Smooth muscle cell of the coronary artery (primary cell): ENCODE data around the gene PACC1. TPM values are rescaled to one million over a fixed set of nuclear protein-coding genes. Genes with fewer than 3 reads are reported as not detected.

ENCODE experiments used
- total RNA-seq: library from RNA; depleted of rRNA; stranded (reverse); fragments of >200 nt; gene quantifications from 2 replicates; pipeline ENCODE4 v1.2.3, GENCODE V29; 2014; ENCODE audit warnings: low replicate concordance

Gene PACC1
- total RNA-seq: 7.7 and 9.7 TPM in 2 replicates

GRCh38 chr1:212414328-212415106 is at the start of gene PACC1:
Gene PACC1 (minus strand): TSS chr1:212414886. CDS start chr1:212414757, 129 bp downstream.

DNA sequence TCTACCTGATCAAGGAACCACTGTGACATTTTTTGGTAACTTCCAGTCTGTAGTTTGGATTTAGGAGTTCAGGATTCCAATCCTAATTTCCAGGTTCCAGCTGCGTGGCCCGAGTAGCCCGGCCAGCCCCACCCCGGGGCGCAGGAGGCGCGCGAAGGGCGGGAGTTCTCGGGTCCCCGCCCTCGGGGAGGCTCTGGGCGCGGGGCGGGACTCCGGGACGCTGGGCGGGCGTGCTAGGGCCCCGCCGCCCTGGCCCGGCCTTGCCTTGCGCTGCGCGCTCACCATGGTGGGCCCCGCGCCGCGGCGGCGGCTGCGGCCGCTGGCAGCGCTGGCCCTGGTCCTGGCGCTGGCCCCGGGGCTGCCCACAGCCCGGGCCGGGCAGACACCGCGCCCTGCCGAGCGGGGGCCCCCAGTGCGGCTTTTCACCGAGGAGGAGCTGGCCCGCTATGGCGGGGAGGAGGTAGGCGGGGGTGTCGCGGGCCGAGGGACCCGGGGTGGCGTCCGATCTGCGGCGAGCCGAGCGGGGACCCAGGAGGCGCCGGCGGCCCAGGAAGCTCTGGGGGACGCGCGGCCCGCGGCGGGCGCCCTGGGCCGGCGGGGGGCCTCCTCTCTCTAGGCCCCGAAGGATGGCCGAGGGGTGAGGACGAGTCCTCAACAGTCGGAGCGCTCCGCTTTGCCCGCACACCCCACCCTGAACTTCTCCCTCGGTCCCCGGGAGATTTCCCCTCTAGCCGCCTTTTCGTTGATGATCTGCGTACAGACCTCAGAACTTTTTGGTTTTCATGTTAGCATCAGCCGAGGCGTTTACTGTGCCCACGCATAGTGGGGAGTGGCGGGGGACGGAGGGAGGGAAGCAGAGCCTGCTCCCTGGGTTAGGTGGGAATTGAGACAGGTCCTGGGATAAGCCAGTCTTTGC is 18.2 kb upstream of the PACC1 start, which contains the start of gene NENF:
Gene NENF, plus strand, starts transcription at position 260 of the 916 bp plus-strand sequence. Its CDS starts 24 bp downstream, at position 284.

Other genes with a start within 250 kb of the PACC1 start
- 9.7 and 13.5 TPM in 2 replicates for gene PPP2R5A, start 129.5 kb downstream of the PACC1 start, total RNA-seq
- gene NENF, start 18.0 kb upstream of the PACC1 start, total RNA-seq: 38.0 and 74.6 TPM in 2 replicates
- 2.3 and 3.2 TPM in 2 replicates for gene ATF3, start 193.9 kb upstream of the PACC1 start, total RNA-seq